Liver (tissue), 3 donors: ENCODE results near the gene RAPGEF4.

Experiments used
- ATF3 ChIP-seq: IDR thresholded peaks from 2 replicates; pipeline ENCODE4 v1.6.1; 2016; ENCODE audit warnings: antibody characterized with exemption
- GABPA ChIP-seq, 2 donors: IDR thresholded peaks in 1 of 2; conservative IDR thresholded peaks in 1 of 2; 2 replicates each; pipeline ENCODE4 v1.6.1; 2016; ENCODE audit warnings: antibody characterized with exemption in 2 of 2, mild to moderate bottlenecking in 1 of 2, moderate library complexity in 1 of 2
- MAX ChIP-seq: IDR thresholded peaks from 2 replicates; pipeline ENCODE4 v1.6.1; 2016; ENCODE audit warnings: antibody characterized with exemption
- NR2F2 ChIP-seq: IDR thresholded peaks from 2 replicates; pipeline ENCODE4 v1.6.1; 2016; ENCODE audit warnings: antibody characterized with exemption
- RAD21 ChIP-seq, 2 donors: IDR thresholded peaks; 2 replicates each; pipeline ENCODE4 v1.6.1; 2016; ENCODE audit warnings: antibody characterized with exemption in 2 of 2, mild to moderate bottlenecking in 2 of 2
- TAF1 ChIP-seq: conservative IDR thresholded peaks from 2 replicates; pipeline ENCODE4 v1.6.1; 2016; ENCODE audit warnings: antibody characterized with exemption, mild to moderate bottlenecking
- YY1 ChIP-seq: IDR thresholded peaks from 2 replicates; pipeline ENCODE4 v1.6.1; 2016; ENCODE audit warnings: antibody characterized with exemption, mild to moderate bottlenecking
- TF ChIP-seq, protein P1 (sequence below): fragments of 150-350 bp; IDR thresholded peaks from 2 replicates; pipeline ENCODE4 v1.5.1; 2017; ENCODE audit warnings: improper control_type of control experiment, low read depth, low read length; ENCODE audit not compliant: missing input control
- TF ChIP-seq, protein P2 (sequence below): IDR thresholded peaks from 2 replicates; pipeline ENCODE4 v1.6.1; 2016; ENCODE audit warnings: antibody characterized with exemption, mild to moderate bottlenecking
- TF ChIP-seq, protein P3 (sequence below): IDR thresholded peaks from 2 replicates; pipeline ENCODE4 v1.6.1; 2016; ENCODE audit warnings: antibody characterized with exemption
- donor health status: healthy.
- donor health status: healthy.

DNA sequence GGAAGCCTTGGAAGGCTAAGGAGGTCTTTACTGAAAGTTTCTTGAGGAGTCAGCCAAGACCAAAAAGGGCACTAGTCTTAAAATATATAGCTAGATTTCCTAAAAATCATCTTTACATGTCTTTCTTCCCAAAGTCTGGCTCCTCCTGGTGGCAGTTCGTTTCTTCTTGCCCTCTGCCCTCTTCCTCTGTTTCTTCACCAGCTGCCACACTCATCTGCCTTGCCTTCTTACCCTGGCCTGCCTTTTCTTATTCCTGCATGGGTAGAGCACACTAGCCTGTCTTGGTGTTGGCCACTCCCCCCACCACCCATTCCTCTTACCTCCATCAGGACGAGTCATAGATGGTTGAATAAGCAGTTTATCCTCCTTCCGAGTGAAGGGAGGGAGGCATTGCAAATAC is 129.8 kb downstream of the RAPGEF4 start:
- TF ChIP-seq, protein P1, sequence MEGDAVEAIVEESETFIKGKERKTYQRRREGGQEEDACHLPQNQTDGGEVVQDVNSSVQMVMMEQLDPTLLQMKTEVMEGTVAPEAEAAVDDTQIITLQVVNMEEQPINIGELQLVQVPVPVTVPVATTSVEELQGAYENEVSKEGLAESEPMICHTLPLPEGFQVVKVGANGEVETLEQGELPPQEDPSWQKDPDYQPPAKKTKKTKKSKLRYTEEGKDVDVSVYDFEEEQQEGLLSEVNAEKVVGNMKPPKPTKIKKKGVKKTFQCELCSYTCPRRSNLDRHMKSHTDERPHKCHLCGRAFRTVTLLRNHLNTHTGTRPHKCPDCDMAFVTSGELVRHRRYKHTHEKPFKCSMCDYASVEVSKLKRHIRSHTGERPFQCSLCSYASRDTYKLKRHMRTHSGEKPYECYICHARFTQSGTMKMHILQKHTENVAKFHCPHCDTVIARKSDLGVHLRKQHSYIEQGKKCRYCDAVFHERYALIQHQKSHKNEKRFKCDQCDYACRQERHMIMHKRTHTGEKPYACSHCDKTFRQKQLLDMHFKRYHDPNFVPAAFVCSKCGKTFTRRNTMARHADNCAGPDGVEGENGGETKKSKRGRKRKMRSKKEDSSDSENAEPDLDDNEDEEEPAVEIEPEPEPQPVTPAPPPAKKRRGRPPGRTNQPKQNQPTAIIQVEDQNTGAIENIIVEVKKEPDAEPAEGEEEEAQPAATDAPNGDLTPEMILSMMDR: no peak
- TF ChIP-seq, protein P2, sequence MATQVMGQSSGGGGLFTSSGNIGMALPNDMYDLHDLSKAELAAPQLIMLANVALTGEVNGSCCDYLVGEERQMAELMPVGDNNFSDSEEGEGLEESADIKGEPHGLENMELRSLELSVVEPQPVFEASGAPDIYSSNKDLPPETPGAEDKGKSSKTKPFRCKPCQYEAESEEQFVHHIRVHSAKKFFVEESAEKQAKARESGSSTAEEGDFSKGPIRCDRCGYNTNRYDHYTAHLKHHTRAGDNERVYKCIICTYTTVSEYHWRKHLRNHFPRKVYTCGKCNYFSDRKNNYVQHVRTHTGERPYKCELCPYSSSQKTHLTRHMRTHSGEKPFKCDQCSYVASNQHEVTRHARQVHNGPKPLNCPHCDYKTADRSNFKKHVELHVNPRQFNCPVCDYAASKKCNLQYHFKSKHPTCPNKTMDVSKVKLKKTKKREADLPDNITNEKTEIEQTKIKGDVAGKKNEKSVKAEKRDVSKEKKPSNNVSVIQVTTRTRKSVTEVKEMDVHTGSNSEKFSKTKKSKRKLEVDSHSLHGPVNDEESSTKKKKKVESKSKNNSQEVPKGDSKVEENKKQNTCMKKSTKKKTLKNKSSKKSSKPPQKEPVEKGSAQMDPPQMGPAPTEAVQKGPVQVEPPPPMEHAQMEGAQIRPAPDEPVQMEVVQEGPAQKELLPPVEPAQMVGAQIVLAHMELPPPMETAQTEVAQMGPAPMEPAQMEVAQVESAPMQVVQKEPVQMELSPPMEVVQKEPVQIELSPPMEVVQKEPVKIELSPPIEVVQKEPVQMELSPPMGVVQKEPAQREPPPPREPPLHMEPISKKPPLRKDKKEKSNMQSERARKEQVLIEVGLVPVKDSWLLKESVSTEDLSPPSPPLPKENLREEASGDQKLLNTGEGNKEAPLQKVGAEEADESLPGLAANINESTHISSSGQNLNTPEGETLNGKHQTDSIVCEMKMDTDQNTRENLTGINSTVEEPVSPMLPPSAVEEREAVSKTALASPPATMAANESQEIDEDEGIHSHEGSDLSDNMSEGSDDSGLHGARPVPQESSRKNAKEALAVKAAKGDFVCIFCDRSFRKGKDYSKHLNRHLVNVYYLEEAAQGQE: no peak
- TF ChIP-seq RAD21 (IDR thresholded peaks at IDR 0.05): no peak
- TF ChIP-seq YY1: no peak
- TF ChIP-seq MAX: no peak
- TF ChIP-seq, protein P3, sequence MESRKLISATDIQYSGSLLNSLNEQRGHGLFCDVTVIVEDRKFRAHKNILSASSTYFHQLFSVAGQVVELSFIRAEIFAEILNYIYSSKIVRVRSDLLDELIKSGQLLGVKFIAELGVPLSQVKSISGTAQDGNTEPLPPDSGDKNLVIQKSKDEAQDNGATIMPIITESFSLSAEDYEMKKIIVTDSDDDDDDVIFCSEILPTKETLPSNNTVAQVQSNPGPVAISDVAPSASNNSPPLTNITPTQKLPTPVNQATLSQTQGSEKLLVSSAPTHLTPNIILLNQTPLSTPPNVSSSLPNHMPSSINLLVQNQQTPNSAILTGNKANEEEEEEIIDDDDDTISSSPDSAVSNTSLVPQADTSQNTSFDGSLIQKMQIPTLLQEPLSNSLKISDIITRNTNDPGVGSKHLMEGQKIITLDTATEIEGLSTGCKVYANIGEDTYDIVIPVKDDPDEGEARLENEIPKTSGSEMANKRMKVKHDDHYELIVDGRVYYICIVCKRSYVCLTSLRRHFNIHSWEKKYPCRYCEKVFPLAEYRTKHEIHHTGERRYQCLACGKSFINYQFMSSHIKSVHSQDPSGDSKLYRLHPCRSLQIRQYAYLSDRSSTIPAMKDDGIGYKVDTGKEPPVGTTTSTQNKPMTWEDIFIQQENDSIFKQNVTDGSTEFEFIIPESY: no peak
- TF ChIP-seq GABPA (IDR thresholded peaks at IDR 0.05 in 1 of 2, conservative IDR thresholded peaks at IDR 0.05 in 1 of 2): no peak
- TF ChIP-seq NR2F2: no peak
- no peak for TF ChIP-seq ATF3
- no peak for TF ChIP-seq TAF1
